ENCODE results near the gene ASIC3.
A peak's percentile ranks its signal among the peaks of the same experiment; 100 is the strongest.

The ASIC3 gene

DNA sequence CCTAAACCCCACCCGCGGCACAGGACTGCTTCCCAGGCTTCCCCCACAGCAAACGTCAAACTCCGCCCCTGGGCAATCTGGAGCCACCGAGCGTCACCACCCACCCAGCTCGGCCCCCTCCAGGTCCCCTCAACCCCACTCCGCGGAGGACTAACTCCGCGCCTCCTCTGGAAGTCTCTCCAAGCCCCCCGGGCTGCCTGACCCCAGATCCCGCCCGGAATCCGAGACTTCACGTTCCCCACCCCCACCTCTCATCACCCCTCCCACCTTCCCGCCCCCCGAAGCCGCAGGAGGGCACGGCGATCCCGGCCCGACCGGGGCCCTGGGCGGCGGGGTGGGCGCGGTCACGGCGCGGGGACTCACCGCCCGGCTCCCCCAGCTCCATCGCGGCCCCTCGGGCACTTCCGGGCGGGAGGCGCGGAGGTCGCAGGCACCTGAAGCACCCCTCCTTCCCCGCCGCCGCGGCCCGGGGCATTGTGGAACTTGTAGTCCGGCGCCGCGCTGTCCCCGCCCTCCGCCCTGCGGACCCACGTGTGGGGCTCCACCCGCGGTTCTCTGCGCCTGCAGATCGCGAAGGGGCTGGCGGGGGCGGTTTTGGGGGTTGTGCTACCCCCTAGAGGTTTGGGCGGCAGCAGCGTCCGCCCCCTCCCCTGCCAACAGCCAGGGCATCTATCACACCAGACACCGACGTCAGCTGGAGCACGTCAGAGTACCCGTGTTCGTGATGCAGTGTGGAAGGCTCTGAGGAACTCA, 34.9 kb downstream of the ASIC3 start, which contains the start of gene TMUB1:
Gene TMUB1, minus strand, starts transcription at position 423 of the 753 bp plus-strand sequence. CDS start 930 bp downstream, outside the sequence.
- DNase-seq: peak in 49 of 51 donors; percentile 25 to 89 (median 66)

- no peak for DNase-seq
Observed at GRCh38 chr7:151083824-151084160, 35.5 kb downstream of the ASIC3 start.

- no peak for DNase-seq
Observed at GRCh38 chr7:151085329-151085690, 37.0 kb downstream of the ASIC3 start.

DNA sequence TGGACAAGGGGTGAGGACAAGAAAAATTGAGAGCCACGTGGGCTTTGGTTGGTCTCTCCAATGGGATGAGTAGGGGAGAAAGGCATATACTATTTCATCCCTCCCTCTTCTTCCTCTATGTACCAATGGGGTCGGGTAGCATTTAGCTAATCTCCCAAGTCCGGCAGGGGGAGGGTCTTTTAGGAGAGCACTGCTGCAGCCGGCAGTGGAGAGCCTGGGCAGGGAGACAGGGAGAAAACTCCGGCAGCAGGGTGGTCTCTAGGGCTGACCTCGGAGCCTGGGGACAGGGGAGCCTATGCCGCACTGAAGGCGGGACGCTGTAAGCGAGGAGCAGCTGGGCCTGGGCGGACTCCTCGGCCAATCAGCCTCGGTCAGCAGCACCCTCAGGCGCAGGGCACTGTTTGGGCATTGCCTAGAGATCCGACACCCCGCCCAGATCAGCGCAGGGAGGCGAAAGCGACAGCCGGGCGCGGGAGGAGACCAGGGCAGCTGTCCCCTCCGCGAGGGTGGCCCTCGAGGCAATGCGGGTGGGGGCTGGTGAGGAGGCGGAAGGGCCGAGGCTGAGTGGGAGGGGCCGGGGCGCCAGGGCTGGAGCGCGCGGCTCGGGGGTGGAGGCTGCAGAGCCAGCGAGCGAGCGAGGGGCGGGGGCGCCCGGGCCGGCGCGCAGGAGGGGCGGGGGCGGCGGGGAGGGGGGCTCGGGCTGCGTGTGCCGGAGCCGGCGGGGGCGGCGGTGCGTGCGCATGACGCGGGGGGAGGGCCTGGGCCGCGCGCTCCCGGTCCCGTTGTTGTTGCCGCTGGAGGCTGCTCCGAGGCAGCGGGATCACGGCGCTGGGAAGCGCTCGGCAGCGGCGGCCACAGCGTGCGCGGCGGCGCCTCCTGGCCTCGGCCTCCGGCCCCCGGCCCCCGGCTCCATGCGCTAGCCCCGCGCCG, 37.6 kb downstream of the ASIC3 start, which contains the start of gene AGAP3:
Gene AGAP3, plus strand, starts transcription at position 785 of the 930 bp plus-strand sequence. CDS start 267 bp downstream, outside the sequence.
- peak; percentile 28 to 94 (median 84) for DNase-seq

GRCh38 chr7:151086802-151087244, 38.5 kb downstream of the ASIC3 start:
- DNase-seq: peak in 4 of 51 donors; percentile 30 to 64 (median 44)

- peak in 44 of 51 donors; percentile 17 to 76 (median 50) for DNase-seq
Observed at GRCh38 chr7:151087245-151088018, 39.1 kb downstream of the ASIC3 start.

- DNase-seq: peak in 1 of 51 donors; percentile 35
Observed at GRCh38 chr7:151088019-151088855, 39.9 kb downstream of the ASIC3 start.

GRCh38 chr7:151088856-151089699, 40.7 kb downstream of the ASIC3 start:
- peak in 28 of 51 donors; percentile 7 to 67 (median 30) for DNase-seq

- DNase-seq: no peak
Observed at GRCh38 chr7:151089893-151090730, 41.8 kb downstream of the ASIC3 start.

DNA sequence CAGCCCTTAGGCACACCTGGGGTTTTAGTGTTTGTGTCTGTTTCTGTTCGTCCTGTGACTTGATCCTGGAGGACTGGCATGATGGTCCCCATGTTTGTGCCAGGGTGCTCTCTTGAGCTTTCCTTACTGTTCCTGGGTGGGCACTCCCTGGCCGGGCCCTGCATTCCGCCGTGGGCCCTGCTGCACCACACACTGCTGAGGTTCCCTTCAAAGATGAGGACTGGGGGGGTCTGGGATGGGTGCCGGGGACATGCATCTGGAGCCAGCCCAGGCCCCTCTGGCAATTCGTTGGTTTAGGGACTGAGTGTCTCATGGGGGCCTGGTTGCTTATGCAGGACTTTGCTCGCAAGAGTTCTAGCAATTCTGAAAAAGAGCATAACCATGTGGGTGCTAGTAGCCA, 42.7 kb downstream of the ASIC3 start:
- no peak for DNase-seq

DNA sequence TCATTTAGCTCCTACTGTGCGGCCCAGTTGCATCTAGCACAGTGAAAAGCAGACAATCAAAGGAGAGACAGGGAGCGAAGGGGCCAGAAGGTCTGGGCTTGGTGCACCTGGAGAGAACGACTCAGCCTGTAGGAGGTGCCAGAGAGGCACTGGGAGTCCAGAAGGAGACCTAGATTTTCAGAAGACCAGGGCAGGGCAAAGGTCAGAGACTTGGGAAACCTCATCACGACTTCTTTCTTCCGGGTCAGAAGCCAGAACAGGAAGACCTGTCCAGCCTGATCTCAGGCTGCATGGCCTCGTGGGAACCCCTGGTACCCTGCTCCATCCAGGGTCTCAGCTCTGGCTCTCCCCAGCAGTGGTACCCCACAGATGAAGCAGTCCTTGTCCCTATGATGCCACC, 43.1 kb downstream of the ASIC3 start:
- no peak for DNase-seq

DNA sequence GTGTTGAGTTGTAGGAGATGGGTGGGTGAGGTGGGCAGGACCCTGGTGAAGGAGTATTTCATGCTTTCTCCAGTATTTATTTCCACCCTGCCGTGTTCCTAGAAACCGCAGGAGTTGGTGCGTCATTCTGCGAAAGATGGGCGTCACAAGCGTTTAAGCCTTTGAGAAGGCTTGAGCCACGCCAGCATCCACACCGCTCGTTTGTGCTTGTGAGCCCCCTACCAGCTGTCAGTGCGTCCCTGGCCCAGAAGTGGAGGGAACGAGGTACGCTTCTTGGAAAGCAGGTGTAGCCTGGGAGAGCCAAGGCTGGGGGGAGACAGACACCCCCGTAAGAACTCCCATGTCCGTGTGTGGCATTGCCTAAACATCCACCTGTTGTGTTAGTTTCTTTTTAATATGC, 43.7 kb downstream of the ASIC3 start:
- no peak for DNase-seq

- no peak for DNase-seq
Observed at GRCh38 chr7:151093748-151094147, 45.4 kb downstream of the ASIC3 start.

- DNase-seq: no peak
Observed at GRCh38 chr7:151094675-151095074, 46.3 kb downstream of the ASIC3 start.

DNA sequence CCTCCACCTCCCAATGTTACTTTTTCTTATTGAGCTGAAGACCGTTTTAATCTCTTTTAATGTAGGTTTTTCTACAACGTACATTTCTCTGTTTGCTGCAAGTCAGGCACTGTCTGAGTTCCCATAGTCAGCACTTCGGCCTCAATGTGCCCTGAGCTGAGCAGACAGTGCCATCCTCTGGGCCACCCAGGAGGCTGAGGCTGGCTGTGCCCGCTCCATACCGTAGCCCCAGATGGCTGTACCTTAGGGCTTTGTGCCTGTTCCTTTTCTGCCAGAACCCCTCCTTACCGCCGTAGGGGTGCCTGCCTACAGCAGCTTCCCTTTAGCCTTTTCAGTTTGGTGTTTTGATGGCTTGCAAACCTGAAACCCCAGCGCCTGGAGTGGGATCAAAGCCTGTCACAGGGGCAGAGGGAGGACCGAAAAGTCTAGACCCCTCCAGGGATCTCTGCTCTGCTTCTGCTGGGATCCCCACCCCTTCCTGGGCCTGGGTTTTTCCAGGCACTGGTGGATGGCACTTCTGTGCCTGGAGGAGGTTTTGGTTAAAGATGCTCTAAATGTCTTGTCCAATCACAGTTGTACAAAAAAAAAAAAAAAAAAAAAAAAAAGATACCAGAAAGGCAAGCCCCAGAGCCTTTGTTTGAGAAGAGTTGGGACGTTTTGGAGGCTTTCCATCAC, 46.9 kb downstream of the ASIC3 start:
- DNase-seq: peak in 1 of 51 donors; percentile 19

- DNase-seq: peak in 1 of 51 donors; percentile 78
Observed at GRCh38 chr7:151095828-151096475, 47.6 kb downstream of the ASIC3 start.

DNA sequence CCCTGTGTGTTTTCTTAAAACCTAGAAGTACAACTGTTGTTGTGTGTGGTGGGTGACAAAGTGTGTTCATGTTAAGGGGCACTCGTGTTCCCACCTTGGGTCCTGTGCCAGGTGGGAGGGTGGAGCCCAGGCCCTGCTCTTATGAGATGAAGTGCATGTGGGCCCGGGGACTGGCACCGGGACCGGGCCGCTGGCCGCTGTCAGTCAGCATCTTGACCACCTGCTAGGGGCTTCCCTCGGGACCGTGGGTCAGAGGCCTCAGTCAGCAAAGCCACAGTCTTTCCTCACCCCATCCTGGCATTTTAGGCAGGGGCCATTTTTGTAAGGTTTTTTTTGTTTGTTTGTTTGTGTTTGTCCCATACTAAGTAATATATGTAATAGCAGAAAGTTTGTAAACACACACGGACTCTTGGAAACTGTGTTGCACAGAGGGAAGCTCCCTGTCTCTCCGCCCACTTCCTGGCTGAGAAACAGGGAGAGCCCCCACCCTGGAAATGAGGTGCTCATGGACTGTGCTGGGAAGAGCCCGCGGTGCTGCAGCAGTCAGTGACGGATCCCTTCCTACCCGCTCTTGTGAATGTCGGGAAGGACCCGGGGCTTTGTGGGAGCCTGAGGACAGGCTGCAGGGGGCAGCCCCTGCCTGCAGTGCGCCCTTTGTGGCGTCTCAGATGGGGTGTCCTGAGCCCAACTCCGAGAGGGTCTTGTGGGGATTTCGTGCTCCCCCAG, 51.3 kb downstream of the ASIC3 start:
- no peak for DNase-seq

Data from hypothalamus (tissue), 51 donors.